Measurements from ENCODE around the gene PARP16.

DNA sequence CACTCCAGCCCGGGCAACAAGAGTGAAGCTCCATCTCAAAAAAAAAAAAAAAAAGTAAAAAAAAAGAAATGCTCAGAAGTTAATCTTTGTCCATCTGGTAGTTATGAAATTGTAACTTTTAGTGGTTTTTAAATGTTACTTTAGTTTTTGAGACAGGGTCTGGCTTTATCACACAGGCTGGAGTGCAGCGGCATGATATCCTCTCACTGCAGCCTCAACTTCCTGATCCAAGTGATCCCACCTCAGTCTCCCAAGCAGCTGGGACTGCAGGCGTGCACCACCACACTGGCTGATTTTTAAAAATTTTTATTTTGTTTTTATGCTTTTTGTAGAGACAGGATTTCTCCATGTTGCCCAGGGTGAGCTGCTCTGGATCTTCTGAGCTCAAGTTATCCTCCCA, 19.1 kb upstream of the PARP16 start:
- TF ChIP-seq, protein P1, sequence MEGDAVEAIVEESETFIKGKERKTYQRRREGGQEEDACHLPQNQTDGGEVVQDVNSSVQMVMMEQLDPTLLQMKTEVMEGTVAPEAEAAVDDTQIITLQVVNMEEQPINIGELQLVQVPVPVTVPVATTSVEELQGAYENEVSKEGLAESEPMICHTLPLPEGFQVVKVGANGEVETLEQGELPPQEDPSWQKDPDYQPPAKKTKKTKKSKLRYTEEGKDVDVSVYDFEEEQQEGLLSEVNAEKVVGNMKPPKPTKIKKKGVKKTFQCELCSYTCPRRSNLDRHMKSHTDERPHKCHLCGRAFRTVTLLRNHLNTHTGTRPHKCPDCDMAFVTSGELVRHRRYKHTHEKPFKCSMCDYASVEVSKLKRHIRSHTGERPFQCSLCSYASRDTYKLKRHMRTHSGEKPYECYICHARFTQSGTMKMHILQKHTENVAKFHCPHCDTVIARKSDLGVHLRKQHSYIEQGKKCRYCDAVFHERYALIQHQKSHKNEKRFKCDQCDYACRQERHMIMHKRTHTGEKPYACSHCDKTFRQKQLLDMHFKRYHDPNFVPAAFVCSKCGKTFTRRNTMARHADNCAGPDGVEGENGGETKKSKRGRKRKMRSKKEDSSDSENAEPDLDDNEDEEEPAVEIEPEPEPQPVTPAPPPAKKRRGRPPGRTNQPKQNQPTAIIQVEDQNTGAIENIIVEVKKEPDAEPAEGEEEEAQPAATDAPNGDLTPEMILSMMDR (IDR thresholded peaks at IDR 0.05; ENCODE audit: low read length) = no peak
- no peak for TF ChIP-seq EZH2 (IDR thresholded peaks at IDR 0.05; ENCODE audit: borderline replicate concordance, low read length)
